ENCODE results near the gene HRH3. TPM values are rescaled to one million over a fixed set of nuclear protein-coding genes. Genes with fewer than 3 reads are reported as not detected.

The HRH3 gene
- total RNA-seq, 3 donors from 2014 or later (not counting 1 experiment from before 2014, with no cell fraction given) = not detected

- Mint-ChIP-seq H3K27me3 (ENCODE audit: low read depth in 2 of 2) (peaks cover 29 to 33% of the 10 kb centered on the region in 2 donors), H3K4me3 (no peak overlapping the region), H3K9me3 (no peaks in the 10 kb centered on the region), H3K27ac (no peak overlapping the region), H3K4me1 (peaks cover 0 to 4% of the 10 kb centered on the region in 2 donors), H3K36me3 (no peaks in the 10 kb centered on the region)
- DNase-seq = no peak
- Histone ChIP-seq H3K27ac (ENCODE audit: low read length) (no peak overlapping the region), H3K9me3 (ENCODE audit: control insufficient read depth, insufficient read depth, low read length) (no peaks in the 10 kb centered on the region), H3K27me3 (ENCODE audit: control insufficient read depth, insufficient read depth, low read length) (peaks cover 23% of the 10 kb centered on the region), H3K36me3 (ENCODE audit: control insufficient read depth, insufficient read depth, low read length) (no peaks in the 10 kb centered on the region), H3K4me1 (ENCODE audit: control insufficient read depth, insufficient read depth, low read length) (peaks cover 6% of the 10 kb centered on the region), H3K4me3 (ENCODE audit: low read length) (no peak overlapping the region)
- TF ChIP-seq CTCF (IDR thresholded peaks at IDR 0.05) = no peak
- WGBS (ENCODE audit: insufficient coverage) = 64% methylated on average over 21 of the region's 21 CpGs
- ATAC-seq = no peak
- intact Hi-C loops (cut with micrococcal nuclease) = no loop called here
Observed at GRCh38 chr20:62224113-62224855, 4.2 kb upstream of the HRH3 start.

DNA sequence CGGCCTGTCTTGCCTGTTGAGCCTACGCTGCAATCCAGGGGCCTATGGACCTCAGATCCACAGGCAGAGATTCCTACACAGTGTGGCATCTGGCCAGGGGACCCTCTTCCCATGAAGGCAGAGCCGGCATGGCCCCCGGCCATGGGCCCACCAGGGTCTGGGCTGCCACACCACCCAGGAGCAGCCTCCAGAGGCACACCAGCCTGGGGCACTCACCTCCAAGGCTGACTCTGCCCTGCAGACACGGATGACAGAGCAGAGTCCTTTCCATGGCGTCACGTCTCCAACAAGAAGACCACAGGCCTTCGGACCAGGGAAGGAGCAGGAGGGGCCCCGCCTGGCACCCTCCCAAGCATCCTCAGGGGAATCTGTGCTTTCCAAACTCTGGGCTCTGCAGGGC is 3.5 kb upstream of the HRH3 start:
- no peak overlapping the region for H3K4me3 ChIP-seq (ENCODE audit: low read length)
- Mint-ChIP-seq H3K27me3 (ENCODE audit: low read depth in 2 of 2) (peaks cover 29 to 40% of the 10 kb centered on the region in 2 donors), H3K9me3 (no peaks in the 10 kb centered on the region), H3K27ac (no peak overlapping the region), H3K4me3 (no peak overlapping the region), H3K36me3 (no peaks in the 10 kb centered on the region), H3K4me1 (peaks cover 0 to 4% of the 10 kb centered on the region in 2 donors)
- TF ChIP-seq CTCF (IDR thresholded peaks at IDR 0.05) = no peak
- no peaks in the 10 kb centered on the region for H3K9me3 ChIP-seq (ENCODE audit: control insufficient read depth, insufficient read depth, low read length)
- intact Hi-C loops (cut with micrococcal nuclease) = no loop called here
- 84% methylated on average over 9 of the region's 9 CpGs for WGBS (ENCODE audit: insufficient coverage)
- no peak for DNase-seq
- no peak for ATAC-seq
- peaks cover 6% of the 10 kb centered on the region for H3K4me1 ChIP-seq (ENCODE audit: control insufficient read depth, insufficient read depth, low read length)
- no peak overlapping the region for H3K27ac ChIP-seq (ENCODE audit: low read length)
- peaks cover 27% of the 10 kb centered on the region for H3K27me3 ChIP-seq (ENCODE audit: control insufficient read depth, insufficient read depth, low read length)
- no peaks in the 10 kb centered on the region for H3K36me3 ChIP-seq (ENCODE audit: control insufficient read depth, insufficient read depth, low read length)

DNA sequence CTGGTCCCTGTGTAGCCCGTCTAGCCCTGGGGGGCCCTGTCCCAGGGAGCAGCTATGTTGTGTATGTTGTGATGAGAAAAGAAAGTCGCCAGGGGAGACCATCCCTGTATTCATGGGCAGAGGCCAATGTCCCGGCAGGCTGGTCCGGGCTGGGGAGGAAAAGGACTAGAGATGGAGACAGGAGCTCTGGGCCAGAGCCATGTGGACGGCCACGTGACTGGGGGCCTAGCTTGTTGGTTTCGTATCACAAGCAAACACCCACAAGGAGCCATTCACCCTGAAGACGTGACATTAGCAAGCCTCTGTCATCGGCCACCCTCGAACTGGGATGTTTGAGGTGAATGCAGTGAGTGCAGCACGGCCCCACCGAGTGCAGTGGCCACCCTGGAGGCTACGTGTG is 2.9 kb upstream of the HRH3 start:
- H3K4me1 Mint-ChIP-seq = peaks cover 0 to 4% of the 10 kb centered on the region in 2 donors
- ATAC-seq (no peak), DNase-seq (no peak)
- Histone ChIP-seq H3K36me3 (ENCODE audit: control insufficient read depth, insufficient read depth, low read length) (no peaks in the 10 kb centered on the region), H3K4me1 (ENCODE audit: control insufficient read depth, insufficient read depth, low read length) (peaks cover 6% of the 10 kb centered on the region), H3K4me3 (ENCODE audit: low read length) (no peak overlapping the region), H3K27ac (ENCODE audit: low read length) (no peak overlapping the region), H3K27me3 (ENCODE audit: control insufficient read depth, insufficient read depth, low read length) (peaks cover 31% of the 10 kb centered on the region), H3K9me3 (ENCODE audit: control insufficient read depth, insufficient read depth, low read length) (no peaks in the 10 kb centered on the region)
- 77% methylated on average over 13 of the region's 13 CpGs for WGBS (ENCODE audit: insufficient coverage)
- no peaks in the 10 kb centered on the region for H3K36me3 Mint-ChIP-seq
- H3K27me3 Mint-ChIP-seq (ENCODE audit: low read depth in 2 of 2) = peaks cover 29 to 43% of the 10 kb centered on the region in 2 donors
- intact Hi-C loops (cut with micrococcal nuclease) = no loop called here
- no peak for TF ChIP-seq CTCF (IDR thresholded peaks at IDR 0.05)
- no peak overlapping the region for H3K4me3 Mint-ChIP-seq
- H3K27ac Mint-ChIP-seq = no peak overlapping the region
- no peaks in the 10 kb centered on the region for H3K9me3 Mint-ChIP-seq

Measured in natural killer cell (primary cell).